ENCODE data around the gene NHSL2.
A peak's percentile ranks its signal among the peaks of the same experiment; 100 is the strongest.

The NHSL2 gene

GRCh38 chrX:72079607-72080006 lies 169.0 kb downstream of the NHSL2 start:
- no peak for DNase-seq (ENCODE audit: low spot score)

- no peak for DNase-seq (ENCODE audit: low spot score)
Measured at GRCh38 chrX:72080150-72080549, 169.5 kb downstream of the NHSL2 start.

GRCh38 chrX:72080800-72081199 lies 170.2 kb downstream of the NHSL2 start:
- no peak for DNase-seq (ENCODE audit: low spot score)

- DNase-seq (ENCODE audit: low spot score), result no peak
Measured at GRCh38 chrX:72081605-72082320, 171.1 kb downstream of the NHSL2 start.

GRCh38 chrX:72083291-72083690 lies 172.6 kb downstream of the NHSL2 start:
- DNase-seq (ENCODE audit: low spot score), result no peak

- no peak for DNase-seq (ENCODE audit: low spot score)
Measured at GRCh38 chrX:72084114-72084513, 173.5 kb downstream of the NHSL2 start.

- DNase-seq (ENCODE audit: low spot score), result no peak
Measured at GRCh38 chrX:72086995-72087394, 176.3 kb downstream of the NHSL2 start.

- DNase-seq (ENCODE audit: low spot score), result no peak
Measured at GRCh38 chrX:72088761-72089160, 178.1 kb downstream of the NHSL2 start.

- no peak for DNase-seq (ENCODE audit: low spot score)
Measured at GRCh38 chrX:72089254-72089653, 178.6 kb downstream of the NHSL2 start.

- peak; percentile 45 for DNase-seq (ENCODE audit: low spot score)
Measured at GRCh38 chrX:72094894-72095293, 184.2 kb downstream of the NHSL2 start.

GRCh38 chrX:72095370-72095769 lies 184.7 kb downstream of the NHSL2 start:
- no peak for DNase-seq (ENCODE audit: low spot score)

- DNase-seq (ENCODE audit: low spot score), result no peak
Measured at GRCh38 chrX:72097098-72097497, 186.5 kb downstream of the NHSL2 start.

- no peak for DNase-seq (ENCODE audit: low spot score)
Measured at GRCh38 chrX:72100051-72100755, 189.6 kb downstream of the NHSL2 start.

GRCh38 chrX:72100824-72101351 lies 190.2 kb downstream of the NHSL2 start:
- DNase-seq (ENCODE audit: low spot score), result no peak

GRCh38 chrX:72101597-72102037 lies 191.0 kb downstream of the NHSL2 start:
- DNase-seq (ENCODE audit: low spot score), result no peak

- no peak for DNase-seq (ENCODE audit: low spot score)
Measured at GRCh38 chrX:72102126-72102525, 191.5 kb downstream of the NHSL2 start.

- no peak for DNase-seq (ENCODE audit: low spot score)
Measured at GRCh38 chrX:72102760-72103159, 192.1 kb downstream of the NHSL2 start.

GRCh38 chrX:72105436-72105835 lies 194.8 kb downstream of the NHSL2 start:
- no peak for DNase-seq (ENCODE audit: low spot score)

- no peak for DNase-seq (ENCODE audit: low spot score)
Measured at GRCh38 chrX:72107320-72107719, 196.7 kb downstream of the NHSL2 start.

- DNase-seq (ENCODE audit: low spot score), result no peak
Measured at GRCh38 chrX:72107841-72108595, 197.4 kb downstream of the NHSL2 start.

- no peak for DNase-seq (ENCODE audit: low spot score)
Measured at GRCh38 chrX:72108666-72109065, 198.0 kb downstream of the NHSL2 start.

GRCh38 chrX:72110051-72110875 lies 199.6 kb downstream of the NHSL2 start:
- DNase-seq (ENCODE audit: low spot score), result no peak

Measured in cerebellar cortex (tissue), 1 donor.